GM12878 (cell line): ENCODE results near the gene SLC38A2.

Experiments used
- ATF3 ChIP-seq: IDR thresholded peaks from 2 replicates; pipeline ENCODE4 v1.6.1; 2011; ENCODE audit warnings: low read depth, mild to moderate bottlenecking, low read length, moderate library complexity, borderline replicate concordance; ENCODE audit errors: extremely low read depth
- CBFB ChIP-seq: IDR thresholded peaks from 2 replicates; pipeline ENCODE4 v1.6.1; 2016; ENCODE audit warnings: antibody characterized with exemption, low read depth
- CREM ChIP-seq: IDR thresholded peaks from 2 replicates; pipeline ENCODE4 v1.6.1; 2014; ENCODE audit warnings: antibody characterized with exemption, low read depth
- CTCF ChIP-seq, 3 experiments: IDR thresholded peaks in 2 of 3; conservative IDR thresholded peaks in 1 of 3; 2 replicates each; pipeline ENCODE4 v1.5.1; 2011; ENCODE audit warnings: low read depth in 3 of 3, low read length in 3 of 3, mild to moderate bottlenecking in 3 of 3, control low read depth in 2 of 3, moderate library complexity in 2 of 3, inconsistent platforms in 1 of 3, mixed read lengths in 1 of 3; ENCODE audit not compliant: control insufficient read depth in 2 of 3, insufficient read depth in 1 of 3; ENCODE audit errors: extremely low read depth in 1 of 3
- MXI1 ChIP-seq: fragments of 150-350 bp; IDR thresholded peaks from 2 replicates; pipeline ENCODE4 v1.6.1; 2011; ENCODE audit warnings: low read depth, mild to moderate bottlenecking, inconsistent platforms, low read length, improper control_type of control experiment
- RCOR1 ChIP-seq: conservative IDR thresholded peaks from 2 replicates; pipeline ENCODE4 v1.6.1; 2012; ENCODE audit warnings: low read depth, low read length, improper control_type of control experiment

GRCh38 chr12:46351138-46351537 lies 21.4 kb downstream of the SLC38A2 start:
- TF ChIP-seq CTCF (IDR thresholded peaks at IDR 0.05 in 2 of 3, conservative IDR thresholded peaks at IDR 0.05 in 1 of 3; ENCODE audit: control insufficient read depth in 2 of 3, extremely low read depth in 1 of 3, insufficient read depth in 1 of 3, low read depth in 3 of 3, low read length in 3 of 3) = no peak
- no peak for TF ChIP-seq RCOR1
- no peak for TF ChIP-seq CREM
- no peak for TF ChIP-seq MXI1
- TF ChIP-seq CBFB = no peak
- TF ChIP-seq ATF3 = no peak
